SK-N-SH (cell line): ENCODE measurements around the gene JOSD1. TPM values are rescaled to one million over a fixed set of nuclear protein-coding genes. Genes with fewer than 3 reads are reported as not detected.

Experiments used
- CTCF ChIA-PET: fragments of 300-600, 350-600 bp; formaldehyde crosslinking; extraction: SDS; loops from one replicate; lab custom pipeline; 2021; lab: Yijun Ruan, JAX
- POLR2A ChIA-PET: fragments of 350-600 bp; sonication (Branson Sonifier 250); formaldehyde crosslinking; extraction: SDS; loops from one replicate; lab custom pipeline; 2020; ENCODE audit warnings: antibody characterized with exemption, inconsistent platforms; lab: Yijun Ruan, JAX
- DNase-seq: peaks from one replicate; pipeline ENCODE4 v3.0.0; 2012
- H2AFZ ChIP-seq: fragments of 200-600 bp; sonication (generic); 2 replicates; pipeline ENCODE4 v1.8.1; 2016; ENCODE audit warnings: antibody characterized with exemption, mild to moderate bottlenecking, low read depth
- H3F3A ChIP-seq: fragments of 200-600 bp; sonication (generic); replicated peaks from 2 replicates; pipeline ENCODE3; 2016; ENCODE audit warnings: antibody characterized with exemption, mild to moderate bottlenecking; ENCODE audit not compliant: insufficient read depth
- H3K27ac ChIP-seq, 2 experiments: fragments of 200-500 bp in 1 of 2; fragments of 200-600 bp in 1 of 2; sonication (Bioruptor generic) in 1 of 2; sonication (generic), shearing (Covaris generic) in 1 of 2; 2 replicates each; pipeline versions ENCODE4 v1.5.1 to v1.6.1; 2014 to 2016; ENCODE audit warnings: low read depth in 2 of 2, inconsistent platforms in 1 of 2, low read length in 1 of 2, mild to moderate bottlenecking in 1 of 2, mixed read lengths in 1 of 2
- H3K27me3 ChIP-seq: fragments of 200-600 bp; sonication (generic), shearing (Covaris generic); 2 replicates; pipeline ENCODE4 v1.6.1; 2016; ENCODE audit warnings: mixed run types; ENCODE audit not compliant: insufficient read depth
- H3K36me3 ChIP-seq, 2 experiments: fragments of 200-500 bp in 1 of 2; fragments of 200-600 bp in 1 of 2; sonication (Bioruptor generic) in 1 of 2; sonication (generic) in 1 of 2; replicated peaks in 1 of 2; 2 replicates each; pipeline versions ENCODE3 to v1.5.1; 2014 to 2016; ENCODE audit warnings: low read length in 1 of 2, mild to moderate bottlenecking in 1 of 2; ENCODE audit not compliant: insufficient read depth in 2 of 2, control insufficient read depth in 1 of 2
- H3K4me1 ChIP-seq, 2 experiments: fragments of 200-500 bp in 1 of 2; fragments of 200-600 bp in 1 of 2; sonication (Bioruptor generic) in 1 of 2; sonication (generic), shearing (Covaris generic) in 1 of 2; 2 replicates each; pipeline versions ENCODE4 v1.5.1 to v1.6.1; 2014 to 2016; ENCODE audit warnings: low read depth in 1 of 2, low read length in 1 of 2, mixed run types in 1 of 2; ENCODE audit not compliant: insufficient read depth in 2 of 2, control insufficient read depth in 1 of 2
- H3K4me2 ChIP-seq: fragments of 200-600 bp; sonication (generic), shearing (Covaris generic); 2 replicates; pipeline ENCODE4 v1.6.1; 2017; ENCODE audit warnings: mixed run types
- H3K4me3 ChIP-seq, 2 experiments: fragments of 200-500 bp in 1 of 2; fragments of 200-600 bp in 1 of 2; sonication (Bioruptor generic) in 1 of 2; sonication (generic), shearing (Covaris generic) in 1 of 2; 2 replicates each; pipeline versions ENCODE4 v1.5.1 to v1.8.1; 2014 to 2016; ENCODE audit warnings: low read depth in 2 of 2, inconsistent platforms in 1 of 2, low read length in 1 of 2, mild to moderate bottlenecking in 1 of 2, mixed read lengths in 1 of 2, moderate library complexity in 1 of 2
- H3K79me2 ChIP-seq: fragments of 200-600 bp; sonication (generic); 2 replicates; pipeline ENCODE4 v1.8.1; 2017; ENCODE audit warnings: mild to moderate bottlenecking; ENCODE audit not compliant: insufficient read depth
- H3K9ac ChIP-seq: fragments of 200-600 bp; sonication (generic); 2 replicates; pipeline ENCODE4 v1.6.1; 2017; ENCODE audit warnings: mixed run types
- H3K9me2 ChIP-seq: fragments of 200-600 bp; sonication (generic); 2 replicates; pipeline ENCODE4 v1.6.1; 2017; ENCODE audit warnings: mixed run types
- H3K9me3 ChIP-seq: fragments of 200-600 bp; sonication (generic); 2 replicates; pipeline ENCODE4 v1.6.1; 2017; ENCODE audit warnings: mixed run types, mild to moderate bottlenecking, moderate library complexity
- H4K20me1 ChIP-seq: fragments of 200-600 bp; sonication (generic); 2 replicates; pipeline ENCODE4 v1.6.1; 2017; ENCODE audit warnings: mild to moderate bottlenecking, mixed run types; ENCODE audit not compliant: insufficient read depth
- CTCF ChIP-seq: fragments of 200-600 bp; sonication (generic); IDR thresholded peaks from 2 replicates; pipeline ENCODE4 v1.6.1; 2017; ENCODE audit warnings: antibody characterized with exemption, mild to moderate bottlenecking, moderate library complexity
- ELF1 ChIP-seq: IDR thresholded peaks from 2 replicates; pipeline ENCODE4 v1.4.0; 2012
- FOSL2 ChIP-seq: IDR thresholded peaks from 2 replicates; pipeline ENCODE4 v1.4.0; 2012; ENCODE audit warnings: low read depth, mild to moderate bottlenecking, moderate library complexity, borderline replicate concordance
- FOXM1 ChIP-seq: IDR thresholded peaks from 2 replicates; pipeline ENCODE4 v1.4.0; 2012; ENCODE audit warnings: low read depth, mild to moderate bottlenecking
- GABPA ChIP-seq: IDR thresholded peaks from 2 replicates; pipeline ENCODE4 v1.4.0; 2012; ENCODE audit warnings: low read depth, mild to moderate bottlenecking
- IRF3 ChIP-seq: fragments of 150-350 bp; IDR thresholded peaks from 2 replicates; pipeline ENCODE4 v1.6.1; 2016; ENCODE audit warnings: mild to moderate bottlenecking, low read depth, low read length
- MEF2A ChIP-seq: IDR thresholded peaks from 2 replicates; pipeline ENCODE4 v1.4.0; 2012; ENCODE audit warnings: low read depth, borderline replicate concordance
- NFIC ChIP-seq: IDR thresholded peaks from 2 replicates; pipeline ENCODE4 v1.4.0; 2012; ENCODE audit warnings: borderline replicate concordance
- PBX3 ChIP-seq: IDR thresholded peaks from 2 replicates; pipeline ENCODE4; 2012
- POLR2AphosphoS5 ChIP-seq: IDR thresholded peaks from 2 replicates; pipeline ENCODE4 v1.6.1; 2012; ENCODE audit warnings: low read depth, low read length
- RCOR1 ChIP-seq: fragments of 150-350 bp; IDR thresholded peaks from 2 replicates; pipeline ENCODE4 v1.6.1; 2017; ENCODE audit warnings: antibody characterized with exemption, low read length
- REST ChIP-seq: IDR thresholded peaks from 2 replicates; pipeline ENCODE4 v1.6.1; 2012; ENCODE audit warnings: mild to moderate bottlenecking, low read depth, low read length, moderate library complexity
- RXRA ChIP-seq: IDR thresholded peaks from 2 replicates; pipeline ENCODE4 v1.4.0; 2012; ENCODE audit warnings: low read depth, mild to moderate bottlenecking, borderline replicate concordance
- SMC3 ChIP-seq: IDR thresholded peaks from 2 replicates; pipeline ENCODE4 v1.6.1; 2012; ENCODE audit warnings: low read depth, low read length, improper control_type of control experiment
- TEAD4 ChIP-seq: IDR thresholded peaks from 2 replicates; pipeline ENCODE4 v1.4.0; 2012; ENCODE audit warnings: mild to moderate bottlenecking, borderline replicate concordance; ENCODE audit not compliant: insufficient read depth
- USF1 ChIP-seq: IDR thresholded peaks from 2 replicates; pipeline ENCODE4 v1.4.0; 2012; ENCODE audit warnings: low read depth, borderline replicate concordance
- YY1 ChIP-seq: IDR thresholded peaks from 2 replicates; pipeline ENCODE4 v1.4.0; 2012; ENCODE audit warnings: low read depth, mild to moderate bottlenecking
- ZBTB33 ChIP-seq: IDR thresholded peaks from 2 replicates; pipeline ENCODE4 v1.4.0; 2012; ENCODE audit warnings: low read depth, borderline replicate concordance
- WGBS: methylation state at CpG from one replicate; pipeline ENCODE4 v1.1.6; 2017; ENCODE audit warnings: low lambda C conversion rate; 5-methylcytosine and 5-hydroxymethylcytosine counted together
- polyA plus RNA-seq, 3 experiments: library from polyadenylated mRNA; depleted of rRNA; stranded (reverse); fragments of >200 nt; gene quantifications; 2 replicates each; pipeline ENCODE4 v1.2.3, GENCODE V29; 2012

The JOSD1 gene
- polyA plus RNA-seq, 1 of the 3 experiments (the other 2 are of a cell fraction) = 17.8 TPM

- Histone ChIP-seq H2AFZ (no peak overlapping the region), H3K9me3 (no peaks in the 10 kb centered on the region), H3K9me2 (no peaks in the 10 kb centered on the region), H3F3A (no peaks in the 10 kb centered on the region), H3K27me3 (no peaks in the 10 kb centered on the region), H3K79me2 (peaks cover 19% of the 10 kb centered on the region), H3K4me3 (no peak overlapping the region), H3K4me2 (no peak overlapping the region), H4K20me1 (no peaks in the 10 kb centered on the region), H3K27ac (no peak overlapping the region), H3K9ac (no peak overlapping the region), H3K36me3 (peaks cover 0 to 26% of the 10 kb centered on the region in 2 experiments), H3K4me1 (no peaks in the 10 kb centered on the region; a peak in 1 of 4 replicates)
- CTCF ChIA-PET = no interaction called here
- no peak for DNase-seq
- no CpG with 5 or more reads among the region's 1 CpG for WGBS
- no peak for TF ChIP-seq TEAD4
- no peak for TF ChIP-seq ELF1
- no peak for TF ChIP-seq ZBTB33
- no peak for TF ChIP-seq RXRA
- no peak for TF ChIP-seq FOSL2
- TF ChIP-seq GABPA = no peak
- no peak for TF ChIP-seq NFIC
- no peak for TF ChIP-seq YY1
- no peak for TF ChIP-seq FOXM1
- TF ChIP-seq USF1 = no peak
- TF ChIP-seq CTCF = no peak
- no peak for TF ChIP-seq MEF2A
- TF ChIP-seq IRF3 = no peak
- no peak for TF ChIP-seq REST
- no peak for TF ChIP-seq RCOR1
- no peak for TF ChIP-seq POLR2AphosphoS5
- TF ChIP-seq SMC3 = no peak
- TF ChIP-seq PBX3 = no peak
- POLR2A ChIA-PET = no interaction called here
These were observed 15.0 kb downstream of the JOSD1 start for GRCh38 chr22:38685761-38686160.
